Activated naive CD4-positive, alpha-beta T cell treated with anti-CD3 and anti-CD28 coated beads, Interleukin-2, amount 50 U/mL, for 16 hours (primary cell): ENCODE results near the gene PRDM11.

ENCODE experiments used
- DNase-seq: peaks from one replicate; pipeline ENCODE4 v3.0.0-alpha.2; 2020

Gene PRDM11

GRCh38 chr11:45212566-45213315 is 66.3 kb downstream of the PRDM11 start:
- no peak for DNase-seq

GRCh38 chr11:45213316-45213665 is 66.9 kb downstream of the PRDM11 start:
- DNase-seq, result no peak

- DNase-seq, result no peak
Measured at GRCh38 chr11:45213717-45214116, 67.3 kb downstream of the PRDM11 start.

- DNase-seq, result no peak
Measured at GRCh38 chr11:45215098-45215865, 68.8 kb downstream of the PRDM11 start.

- no peak for DNase-seq
Measured at GRCh38 chr11:45216031-45216430, 69.6 kb downstream of the PRDM11 start.

GRCh38 chr11:45216901-45217300 is 70.5 kb downstream of the PRDM11 start:
- no peak for DNase-seq

GRCh38 chr11:45217991-45218390 is 71.6 kb downstream of the PRDM11 start:
- DNase-seq, result no peak

GRCh38 chr11:45218705-45219104 is 72.3 kb downstream of the PRDM11 start:
- no peak for DNase-seq

GRCh38 chr11:45219411-45219810 is 73.0 kb downstream of the PRDM11 start:
- DNase-seq, result no peak

- DNase-seq, result no peak
Measured at GRCh38 chr11:45223496-45223895, 77.1 kb downstream of the PRDM11 start.

- no peak for DNase-seq
Measured at GRCh38 chr11:45224766-45225165, 78.3 kb downstream of the PRDM11 start.

GRCh38 chr11:45225277-45225676 is 78.8 kb downstream of the PRDM11 start:
- DNase-seq, result no peak

- no peak for DNase-seq
Measured at GRCh38 chr11:45225961-45226871, 79.8 kb downstream of the PRDM11 start.

GRCh38 chr11:45226901-45227300 is 80.5 kb downstream of the PRDM11 start:
- no peak for DNase-seq

- no peak for DNase-seq
Measured at GRCh38 chr11:45227836-45228235, 81.4 kb downstream of the PRDM11 start.

GRCh38 chr11:45229401-45230020 is 83.1 kb downstream of the PRDM11 start:
- DNase-seq, result no peak

- no peak for DNase-seq
Measured at GRCh38 chr11:45232341-45233080, 86.1 kb downstream of the PRDM11 start.

- peak; percentile 53 for DNase-seq
Measured at GRCh38 chr11:45233121-45233803, 86.8 kb downstream of the PRDM11 start.

- DNase-seq, result no peak
Measured at GRCh38 chr11:45233804-45234170, 87.3 kb downstream of the PRDM11 start.

- no peak for DNase-seq
Measured at GRCh38 chr11:45234306-45235006, 88.0 kb downstream of the PRDM11 start.
